Skin epidermis (tissue), 12 donors: Measurements from ENCODE around the gene CBLB.

Source experiments
- H3K27ac ChIP-seq, 21 experiments: fragments of 200-600 bp; sonication (generic) in 11 of 21; one replicate each; pipeline ENCODE4 v1.5.0; 2020; ENCODE audit warnings: mild to moderate bottlenecking in 3 of 21, inconsistent platforms in 2 of 21, moderate library complexity in 2 of 21
- H3K4me3 ChIP-seq, 7 experiments: fragments of 200-600 bp; sonication (generic) in 2 of 7; one replicate each; pipeline ENCODE4 v1.5.0; 2020; ENCODE audit warnings: inconsistent platforms in 2 of 7, mild to moderate bottlenecking in 2 of 7, moderate library complexity in 1 of 7

Gene CBLB

GRCh38 chr3:105800320-105800719 lies 68.5 kb downstream of the CBLB start:
- H3K27ac ChIP-seq = no peak overlapping the region
- H3K4me3 ChIP-seq = no peak overlapping the region

GRCh38 chr3:105799286-105799685 lies 69.5 kb downstream of the CBLB start:
- H3K27ac ChIP-seq = no peak overlapping the region

GRCh38 chr3:105798381-105798934 lies 70.4 kb downstream of the CBLB start:
- Histone ChIP-seq H3K27ac (peak overlapping the region in 1 of 21 experiments; percentile 50), H3K4me3 (no peak overlapping the region)

More at GRCh38 chr3:105799286-105799685, 69.5 kb downstream of the CBLB start:
- H3K4me3 ChIP-seq = no peak overlapping the region

GRCh38 chr3:105793040-105793439 lies 75.8 kb downstream of the CBLB start:
- H3K27ac ChIP-seq = peak overlapping the region in 10 of 21 experiments; percentile 1 to 71 (median 36)

GRCh38 chr3:105791919-105792786 lies 76.7 kb downstream of the CBLB start:
- Histone ChIP-seq H3K4me3 (no peak overlapping the region), H3K27ac (peak overlapping the region in 9 of 21 experiments; percentile 11 to 71 (median 32))

More at GRCh38 chr3:105793040-105793439, 75.8 kb downstream of the CBLB start:
- H3K4me3 ChIP-seq = no peak overlapping the region

- Histone ChIP-seq H3K27ac (peak overlapping the region in 7 of 21 experiments; percentile 22 to 59 (median 52)), H3K4me3 (no peak overlapping the region)
These were observed 77.7 kb downstream of the CBLB start for GRCh38 chr3:105791131-105791530.

GRCh38 chr3:105790534-105790933 lies 78.3 kb downstream of the CBLB start:
- Histone ChIP-seq H3K27ac (peak overlapping the region in 5 of 21 experiments; percentile 22 to 59 (median 52)), H3K4me3 (no peak overlapping the region)

GRCh38 chr3:105788593-105788992 lies 80.2 kb downstream of the CBLB start:
- Histone ChIP-seq H3K4me3 (no peak overlapping the region), H3K27ac (no peak overlapping the region)

GRCh38 chr3:105787453-105787852 lies 81.4 kb downstream of the CBLB start:
- no peak overlapping the region for H3K27ac ChIP-seq

GRCh38 chr3:105786990-105787389 lies 81.8 kb downstream of the CBLB start:
- Histone ChIP-seq H3K27ac (no peak overlapping the region), H3K4me3 (no peak overlapping the region)

More at GRCh38 chr3:105787453-105787852, 81.4 kb downstream of the CBLB start:
- no peak overlapping the region for H3K4me3 ChIP-seq

- no peak overlapping the region for H3K27ac ChIP-seq
- H3K4me3 ChIP-seq = no peak overlapping the region
These were observed 82.6 kb downstream of the CBLB start for GRCh38 chr3:105786241-105786640.

- no peak overlapping the region for H3K27ac ChIP-seq
- no peak overlapping the region for H3K4me3 ChIP-seq
These were observed 83.0 kb downstream of the CBLB start for GRCh38 chr3:105785803-105786202.

- H3K27ac ChIP-seq = no peak overlapping the region
- no peak overlapping the region for H3K4me3 ChIP-seq
These were observed 85.2 kb downstream of the CBLB start for GRCh38 chr3:105783631-105784030.

- no peak overlapping the region for H3K27ac ChIP-seq
These were observed 86.9 kb downstream of the CBLB start for GRCh38 chr3:105781871-105782270.

GRCh38 chr3:105780107-105780506 lies 88.7 kb downstream of the CBLB start:
- H3K27ac ChIP-seq = no peak overlapping the region
- no peak overlapping the region for H3K4me3 ChIP-seq

More at GRCh38 chr3:105781871-105782270, 86.9 kb downstream of the CBLB start:
- no peak overlapping the region for H3K4me3 ChIP-seq

- no peak overlapping the region for H3K4me3 ChIP-seq
- H3K27ac ChIP-seq = no peak overlapping the region
These were observed 93.4 kb downstream of the CBLB start for GRCh38 chr3:105775368-105775767.

GRCh38 chr3:105774444-105775180 lies 94.2 kb downstream of the CBLB start:
- Histone ChIP-seq H3K4me3 (no peak overlapping the region), H3K27ac (no peak overlapping the region)

GRCh38 chr3:105773291-105773690 lies 95.5 kb downstream of the CBLB start:
- Histone ChIP-seq H3K27ac (peak overlapping the region in 1 of 21 experiments; percentile 39), H3K4me3 (no peak overlapping the region)

- no peak overlapping the region for H3K27ac ChIP-seq
- no peak overlapping the region for H3K4me3 ChIP-seq
These were observed 96.2 kb downstream of the CBLB start for GRCh38 chr3:105772635-105773034.

- Histone ChIP-seq H3K4me3 (no peak overlapping the region), H3K27ac (no peak overlapping the region)
These were observed 97.4 kb downstream of the CBLB start for GRCh38 chr3:105771392-105771791.
